Keratinocyte (primary cell): ENCODE data around the gene ADARB2. TPM values are rescaled to one million over a fixed set of nuclear protein-coding genes. Genes with fewer than 3 reads are reported as not detected.

ENCODE experiments used
- DNase-seq: peaks from one replicate; pipeline ENCODE4 v3.0.0-alpha.2; 2011; ENCODE audit warnings: low read depth, missing footprints, low spot score
- FAIRE-seq: peaks from 2 replicates; lab custom pipeline; 2011; peaks lifted over from hg19 to GRCh38; lab: Jason Lieb, UNC
- H2AFZ ChIP-seq: 2 replicates; pipeline ENCODE4 v1.6.0; 2012; ENCODE audit warnings: low read length, control low read depth, inconsistent platforms; ENCODE audit not compliant: control insufficient read depth
- H3K27ac ChIP-seq: 2 replicates; pipeline ENCODE4 v1.5.1; 2011; ENCODE audit warnings: low read length; ENCODE audit not compliant: control insufficient read depth, insufficient read depth
- H3K27me3 ChIP-seq: 3 replicates; pipeline ENCODE4 v1.6.0; 2011; ENCODE audit warnings: low read length; ENCODE audit not compliant: control insufficient read depth, insufficient read depth; ENCODE audit errors: extremely low read depth
- H3K36me3 ChIP-seq, 2 experiments: 2 replicates in 1 of 2; 3 replicates in 1 of 2; pipeline ENCODE4 v1.5.1; 2011; ENCODE audit warnings: low read length in 2 of 2, mild to moderate bottlenecking in 1 of 2; ENCODE audit not compliant: control insufficient read depth in 2 of 2, insufficient read depth in 2 of 2; ENCODE audit errors: extremely low read depth in 1 of 2
- H3K4me1 ChIP-seq: 3 replicates; pipeline ENCODE4 v1.5.1; 2011; ENCODE audit warnings: low read length; ENCODE audit not compliant: control insufficient read depth, insufficient read depth; ENCODE audit errors: extremely low read depth
- H3K4me2 ChIP-seq: 3 replicates; pipeline ENCODE4 v1.6.0; 2011; ENCODE audit warnings: low read depth, low read length; ENCODE audit not compliant: control insufficient read depth, insufficient read depth; ENCODE audit errors: extremely low read depth
- H3K4me3 ChIP-seq, 3 experiments: fragments of 200-600 bp in 1 of 3; sonication (generic) in 1 of 3; 2 replicates in 2 of 3; 3 replicates in 1 of 3; pipeline ENCODE4 v1.5.1; 2011 to 2016; ENCODE audit warnings: low read length in 3 of 3, mild to moderate bottlenecking in 3 of 3, control low read depth in 2 of 3, inconsistent platforms in 1 of 3, low read depth in 1 of 3, mixed read lengths in 1 of 3, mixed run types in 1 of 3, moderate library complexity in 1 of 3; ENCODE audit not compliant: control insufficient read depth in 2 of 3, insufficient read depth in 2 of 3; ENCODE audit errors: extremely low read depth in 1 of 3
- H3K79me2 ChIP-seq: 2 replicates; pipeline ENCODE4 v1.6.0; 2012; ENCODE audit warnings: low read length; ENCODE audit not compliant: control insufficient read depth, insufficient read depth
- H3K9ac ChIP-seq: 3 replicates; pipeline ENCODE4 v1.6.0; 2011; ENCODE audit warnings: low read length; ENCODE audit not compliant: control insufficient read depth, insufficient read depth; ENCODE audit errors: extremely low read depth
- H3K9me1 ChIP-seq: 3 replicates; pipeline ENCODE4 v1.6.0; 2011; ENCODE audit warnings: low read length; ENCODE audit not compliant: control insufficient read depth, insufficient read depth; ENCODE audit errors: extremely low read depth
- H3K9me3 ChIP-seq: 2 replicates; pipeline ENCODE4 v1.5.1; 2012; ENCODE audit warnings: low read depth, low read length; ENCODE audit not compliant: control insufficient read depth
- H4K20me1 ChIP-seq: 3 replicates; pipeline ENCODE4 v1.6.0; 2011; ENCODE audit warnings: low read length; ENCODE audit not compliant: control insufficient read depth, insufficient read depth; ENCODE audit errors: extremely low read depth
- CTCF ChIP-seq, 3 experiments: IDR thresholded peaks in 1 of 3; conservative IDR thresholded peaks in 1 of 3; optimal IDR thresholded peaks in 1 of 3; 2 replicates in 2 of 3; 3 replicates in 1 of 3; pipeline versions ENCODE3 to v1.5.1; 2011; ENCODE audit warnings: low read length in 3 of 3, mild to moderate bottlenecking in 3 of 3, moderate library complexity in 2 of 3, control low read depth in 1 of 3, inconsistent platforms in 1 of 3; ENCODE audit not compliant: insufficient read depth in 2 of 3; ENCODE audit errors: extremely low read depth in 1 of 3
- EZH2 ChIP-seq: IDR thresholded peaks from one replicate; pipeline ENCODE4 v1.6.1; 2012; ENCODE audit warnings: inconsistent platforms, mild to moderate bottlenecking, low read length, moderate library complexity
- dilution Hi-C: fragments of 300-500 bp; cut with MboI; formaldehyde crosslinking; loops from one replicate; pipeline ENCODE4 v1.7.0; 2020; ENCODE audit warnings: low sequenced_read_pairs; ENCODE audit not compliant: extremely low pct_ligation_motif_present
- polyA plus RNA-seq, 5 experiments: library from polyadenylated mRNA; depleted of rRNA in 3 of 5; stranded (reverse) in 3 of 5; stranded (forward) in 1 of 5; unstranded in 1 of 5; fragments of >200 nt; gene quantifications; 1 replicate in 1 of 5; 2 replicates in 3 of 5; 3 replicates in 1 of 5; pipeline versions ENCODE4 v1.2.1 to v1.2.3, GENCODE V29; 2011 to 2012; ENCODE audit warnings: missing spikeins in 2 of 5, low read depth in 1 of 5, low replicate concordance in 1 of 5

Gene ADARB2
- polyA plus RNA-seq, 1 donor (not counting 4 experiments of a cell fraction or from before 2014, with no cell fraction given): not detected

GRCh38 chr10:1644191-1644711 lies 93.1 kb downstream of the ADARB2 start:
- Histone ChIP-seq H3K79me2 (no peaks in the 10 kb centered on the region), H4K20me1 (no peaks in the 10 kb centered on the region), H3K4me1 (no peaks in the 10 kb centered on the region), H3K9me1 (no peaks in the 10 kb centered on the region), H3K27ac (no peak overlapping the region), H3K4me3 (no peak overlapping the region), H3K27me3 (no peaks in the 10 kb centered on the region), H3K9me3 (no peaks in the 10 kb centered on the region), H3K9ac (no peak overlapping the region), H3K4me2 (no peak overlapping the region), H3K36me3 (no peaks in the 10 kb centered on the region), H2AFZ (no peak overlapping the region)
- DNase-seq: no peak
- TF ChIP-seq CTCF (optimal IDR thresholded peaks at IDR 0.05 in 1 of 3, IDR thresholded peaks at IDR 0.05 in 1 of 3, conservative IDR thresholded peaks at IDR 0.05 in 1 of 3; ENCODE audit: extremely low read depth in 1 of 3, insufficient read depth in 2 of 3, low read length in 3 of 3) (no peak), EZH2 (no peak)
- FAIRE-seq: no peak
- dilution Hi-C loops: no loop called here

GRCh38 chr10:1643908-1644179 lies 93.5 kb downstream of the ADARB2 start:
- TF ChIP-seq CTCF (optimal IDR thresholded peaks at IDR 0.05 in 1 of 3, IDR thresholded peaks at IDR 0.05 in 1 of 3, conservative IDR thresholded peaks at IDR 0.05 in 1 of 3; ENCODE audit: extremely low read depth in 1 of 3, insufficient read depth in 2 of 3, low read length in 3 of 3) (no peak), EZH2 (no peak)
- Histone ChIP-seq H2AFZ (no peak overlapping the region), H3K9me1 (no peaks in the 10 kb centered on the region), H3K4me2 (no peak overlapping the region), H3K9ac (no peak overlapping the region), H3K9me3 (peaks cover 2% of the 10 kb centered on the region), H3K79me2 (no peaks in the 10 kb centered on the region), H3K4me1 (no peaks in the 10 kb centered on the region), H4K20me1 (no peaks in the 10 kb centered on the region), H3K27me3 (no peaks in the 10 kb centered on the region), H3K4me3 (no peak overlapping the region), H3K27ac (no peak overlapping the region), H3K36me3 (no peaks in the 10 kb centered on the region)
- dilution Hi-C loops: no loop called here
- DNase-seq (no peak), FAIRE-seq (no peak)
